HEK293 (cell line): Measurements from ENCODE around the gene WDR35.

Source experiments
- CTCF ChIA-PET: fragments of 350-600 bp; formaldehyde crosslinking; extraction: SDS; loops from one replicate; lab custom pipeline; 2021; ENCODE audit warnings: antibody characterized with exemption; lab: Yijun Ruan, JAX
- POLR2A ChIA-PET: fragments of 300-600 bp; formaldehyde crosslinking; extraction: SDS; loops from one replicate; lab custom pipeline; 2020; ENCODE audit warnings: antibody characterized with exemption, inconsistent platforms; lab: Yijun Ruan, JAX
- H3K27ac ChIP-seq: fragments of 200-500 bp; sonication (Bioruptor generic); 2 replicates; pipeline ENCODE4 v1.5.1; 2014; ENCODE audit warnings: low read depth, low read length, control low read depth, inconsistent platforms; ENCODE audit errors: extremely low read depth
- H3K36me3 ChIP-seq, 2 experiments: fragments of 200-500 bp in 1 of 2; sonication (Bioruptor generic) in 1 of 2; 1 replicate in 1 of 2; 2 replicates in 1 of 2; pipeline ENCODE4 v1.5.1; 2014 to 2017; ENCODE audit warnings: inconsistent platforms in 2 of 2, low read length in 2 of 2; ENCODE audit not compliant: control insufficient read depth in 2 of 2, insufficient read depth in 1 of 2
- H3K4me1 ChIP-seq: fragments of 200-500 bp; sonication (Bioruptor generic); 2 replicates; pipeline ENCODE4 v1.5.1; 2014; ENCODE audit warnings: mild to moderate bottlenecking, low read length, inconsistent platforms; ENCODE audit not compliant: control insufficient read depth, insufficient read depth
- H3K4me3 ChIP-seq: 2 replicates; pipeline ENCODE4 v1.5.1; 2011; ENCODE audit warnings: low read depth, mild to moderate bottlenecking, control low read depth, low read length, moderate library complexity
- H3K9me3 ChIP-seq: fragments of 200-500 bp; sonication (Bioruptor generic); 2 replicates; pipeline ENCODE4 v1.5.1; 2014; ENCODE audit warnings: low read depth, low read length, inconsistent platforms; ENCODE audit not compliant: control insufficient read depth, insufficient read depth
- GLIS1 ChIP-seq: fragments of 450-650 bp; formaldehyde crosslinking; IDR thresholded peaks from 2 replicates; pipeline ENCODE4 v1.5.1; 2016; ENCODE audit warnings: missing biosample characterization, missing genetic modification characterization
- HOXA7 ChIP-seq: sonication (generic); formaldehyde crosslinking; IDR thresholded peaks from 2 replicates; pipeline ENCODE4 v1.8.1; 2022; ENCODE audit warnings: missing genetic modification reagents, borderline replicate concordance
- KLF1 ChIP-seq: fragments of 450-650 bp; formaldehyde crosslinking; IDR thresholded peaks from 2 replicates; pipeline ENCODE4 v1.5.1; 2016; ENCODE audit warnings: missing biosample characterization, missing genetic modification characterization
- KLF16 ChIP-seq: fragments of 450-650 bp; formaldehyde crosslinking; IDR thresholded peaks from 2 replicates; pipeline ENCODE4 v1.5.1; 2017; ENCODE audit warnings: missing biosample characterization, missing genetic modification characterization
- KLF8 ChIP-seq: fragments of 450-650 bp; formaldehyde crosslinking; IDR thresholded peaks from 2 replicates; pipeline ENCODE4 v1.5.1; 2016; ENCODE audit warnings: missing biosample characterization, missing genetic modification characterization
- PRDM6 ChIP-seq: fragments of 450-650 bp; formaldehyde crosslinking; IDR thresholded peaks from 2 replicates; pipeline ENCODE4 v1.5.1; 2017; ENCODE audit warnings: missing biosample characterization, missing genetic modification characterization
- SP7 ChIP-seq: fragments of 450-650 bp; formaldehyde crosslinking; IDR thresholded peaks from 2 replicates; pipeline ENCODE4 v1.5.1; 2016; ENCODE audit warnings: missing biosample characterization, missing genetic modification characterization
- ZBTB17 ChIP-seq: fragments of 450-650 bp; formaldehyde crosslinking; IDR thresholded peaks from 2 replicates; pipeline ENCODE4 v1.5.1; 2016; ENCODE audit warnings: missing biosample characterization, missing genetic modification characterization
- ZBTB20 ChIP-seq: fragments of 450-650 bp; formaldehyde crosslinking; IDR thresholded peaks from 2 replicates; pipeline ENCODE4 v1.5.1; 2016; ENCODE audit warnings: missing biosample characterization, missing genetic modification characterization
- ZEB2 ChIP-seq: fragments of 450-650 bp; formaldehyde crosslinking; IDR thresholded peaks from 2 replicates; pipeline ENCODE4 v1.5.1; 2016; ENCODE audit warnings: missing biosample characterization, missing genetic modification characterization
- ZNF214 ChIP-seq: fragments of 450-650 bp; formaldehyde crosslinking; IDR thresholded peaks from 2 replicates; pipeline ENCODE4 v1.5.1; 2017; ENCODE audit warnings: missing biosample characterization, mild to moderate bottlenecking, missing genetic modification characterization, borderline replicate concordance
- ZNF24 ChIP-seq: fragments of 450-650 bp; formaldehyde crosslinking; IDR thresholded peaks from 2 replicates; pipeline ENCODE4 v1.5.1; 2016; ENCODE audit warnings: missing biosample characterization, missing genetic modification characterization
- ZNF280C ChIP-seq: fragments of 450-650 bp; formaldehyde crosslinking; IDR thresholded peaks from 2 replicates; pipeline ENCODE4 v1.5.1; 2016; ENCODE audit warnings: missing biosample characterization, missing genetic modification characterization
- ZNF292 ChIP-seq: fragments of 450-650 bp; formaldehyde crosslinking; IDR thresholded peaks from 2 replicates; pipeline ENCODE4 v1.5.1; 2016; ENCODE audit warnings: low read depth, missing biosample characterization, missing genetic modification characterization, borderline replicate concordance
- ZNF311 ChIP-seq: fragments of 450-650 bp; formaldehyde crosslinking; IDR thresholded peaks from 2 replicates; pipeline ENCODE4 v1.5.1; 2017; ENCODE audit warnings: missing biosample characterization, missing genetic modification characterization, borderline replicate concordance
- ZNF391 ChIP-seq: fragments of 450-650 bp; formaldehyde crosslinking; IDR thresholded peaks from 2 replicates; pipeline ENCODE4 v1.5.1; 2016; ENCODE audit warnings: low read depth, missing biosample characterization, missing genetic modification characterization, borderline replicate concordance
- ZNF501 ChIP-seq: fragments of 450-650 bp; formaldehyde crosslinking; IDR thresholded peaks from 2 replicates; pipeline ENCODE4 v1.5.1; 2016; ENCODE audit warnings: missing biosample characterization, missing genetic modification characterization
- ZNF624 ChIP-seq: fragments of 450-650 bp; formaldehyde crosslinking; IDR thresholded peaks from 2 replicates; pipeline ENCODE4 v1.5.1; 2017; ENCODE audit warnings: missing biosample characterization, missing genetic modification characterization
- ZNF701 ChIP-seq: fragments of 450-650 bp; formaldehyde crosslinking; IDR thresholded peaks from 2 replicates; pipeline ENCODE4 v1.5.1; 2016; ENCODE audit warnings: missing biosample characterization, missing genetic modification characterization
- ZNF837 ChIP-seq: fragments of 450-650 bp; formaldehyde crosslinking; IDR thresholded peaks from 2 replicates; pipeline ENCODE4 v1.5.1; 2016; ENCODE audit warnings: missing biosample characterization, missing genetic modification characterization
- ZSCAN23 ChIP-seq: fragments of 450-650 bp; formaldehyde crosslinking; IDR thresholded peaks from 2 replicates; pipeline ENCODE4 v1.5.1; 2016; ENCODE audit warnings: missing biosample characterization, missing genetic modification characterization
- ZXDB ChIP-seq: fragments of 450-650 bp; formaldehyde crosslinking; IDR thresholded peaks from 2 replicates; pipeline ENCODE4 v1.5.1; 2016; ENCODE audit warnings: missing biosample characterization, missing genetic modification characterization
- TF ChIP-seq, protein P1 (sequence below): fragments of 450-650 bp; formaldehyde crosslinking; IDR thresholded peaks from 2 replicates; pipeline ENCODE4 v1.5.1; 2016; ENCODE audit warnings: missing biosample characterization, missing genetic modification characterization
- TF ChIP-seq, protein P2 (sequence below): fragments of 450-650 bp; formaldehyde crosslinking; IDR thresholded peaks from 2 replicates; pipeline ENCODE4 v1.5.1; 2016; ENCODE audit warnings: missing biosample characterization, missing genetic modification characterization
- TF ChIP-seq, protein P3 (sequence below): fragments of 450-650 bp; formaldehyde crosslinking; IDR thresholded peaks from 2 replicates; pipeline ENCODE4 v1.5.1; 2016; ENCODE audit warnings: missing biosample characterization, missing genetic modification characterization

Gene WDR35

GRCh38 chr2:20025065-20025786 lies 35.3 kb upstream of the WDR35 start:
- POLR2A ChIA-PET, result no interaction called here
- H3K9me3 ChIP-seq, result no peaks in the 10 kb centered on the region
- H3K36me3 ChIP-seq, result peaks cover 3 to 7% of the 10 kb centered on the region in 2 experiments; a peak in 2 of 3 replicates
- CTCF ChIA-PET, result interaction anchor here (0.5 to 0.6 kb wide), 3 partner anchors 10 to 71 kb away, joined by 4 read pairs; no protein-coding TSS in a partner anchor
- no peak overlapping the region for H3K27ac ChIP-seq
- no peak overlapping the region for H3K4me3 ChIP-seq
- 0 out of 2 replicates have a peak, but pooled peaks cover 2% of the 10 kb centered on the region for H3K4me1 ChIP-seq
- TF ChIP-seq ZBTB17 (tag by site-specific recombination), result 0 out of 2 replicates have a peak, but pooled peaks have one; percentile 18
- TF ChIP-seq ZBTB20 (tag by site-specific recombination), result no peak
- TF ChIP-seq KLF16 (tag by site-specific recombination), result no peak
- TF ChIP-seq ZNF280C, result no peak
- TF ChIP-seq SP7, result peak; percentile 93
- no peak for TF ChIP-seq ZNF311 (tag by site-specific recombination)
- TF ChIP-seq, all 188 proteins: peak for 2

DNA sequence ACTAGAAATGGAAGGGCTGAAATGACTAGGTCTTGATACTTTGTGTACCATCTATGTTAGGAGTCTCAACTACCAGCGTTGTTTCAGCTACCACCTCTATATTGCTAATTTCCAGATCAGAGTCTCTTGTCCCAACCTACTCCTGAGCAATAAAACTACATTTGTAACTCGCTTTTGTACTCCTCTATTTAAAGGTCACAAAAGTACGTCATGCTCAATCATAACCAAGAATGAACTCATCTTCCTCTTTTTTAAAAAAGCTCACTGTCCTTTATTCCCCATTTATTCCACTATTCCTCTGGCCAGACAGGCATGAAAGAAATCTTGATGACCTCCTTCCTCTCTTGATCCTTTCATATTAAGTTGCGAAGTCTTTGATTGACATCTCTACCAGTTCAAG lies 33.8 kb upstream of the WDR35 start:
- CTCF ChIA-PET, result interaction anchor here (0.7 to 1.6 kb wide), 3 partner anchors 8 to 70 kb away, joined by 4 to 10 read pairs (median 6); no protein-coding TSS in a partner anchor

More for the DNA sequence above, 33.8 kb upstream of the WDR35 start:
- Histone ChIP-seq H3K27ac (no peak overlapping the region), H3K36me3 (peaks cover 0 to 1% of the 10 kb centered on the region in 2 experiments; a peak in 1 of 3 replicates), H3K9me3 (no peaks in the 10 kb centered on the region), H3K4me3 (no peak overlapping the region), H3K4me1 (0 out of 2 replicates have a peak, but pooled peaks cover 2% of the 10 kb centered on the region)
- no peak for TF ChIP-seq ZXDB (tag by site-specific recombination)
- no peak for TF ChIP-seq KLF8 (tag by site-specific recombination)
- no peak for TF ChIP-seq ZEB2 (tag by site-specific recombination)
- no peak for TF ChIP-seq GLIS1
- TF ChIP-seq PRDM6 (tag by site-specific recombination), result no peak
- no peak for TF ChIP-seq ZNF701
- TF ChIP-seq HOXA7 (CRISPR knock-in tag), result no peak
- TF ChIP-seq, protein P1, sequence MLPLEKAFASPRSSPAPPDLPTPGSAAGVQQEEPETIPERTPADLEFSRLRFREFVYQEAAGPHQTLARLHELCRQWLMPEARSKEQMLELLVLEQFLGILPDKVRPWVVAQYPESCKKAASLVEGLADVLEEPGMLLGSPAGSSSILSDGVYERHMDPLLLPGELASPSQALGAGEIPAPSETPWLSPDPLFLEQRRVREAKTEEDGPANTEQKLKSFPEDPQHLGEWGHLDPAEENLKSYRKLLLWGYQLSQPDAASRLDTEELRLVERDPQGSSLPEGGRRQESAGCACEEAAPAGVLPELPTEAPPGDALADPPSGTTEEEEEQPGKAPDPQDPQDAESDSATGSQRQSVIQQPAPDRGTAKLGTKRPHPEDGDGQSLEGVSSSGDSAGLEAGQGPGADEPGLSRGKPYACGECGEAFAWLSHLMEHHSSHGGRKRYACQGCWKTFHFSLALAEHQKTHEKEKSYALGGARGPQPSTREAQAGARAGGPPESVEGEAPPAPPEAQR, result no peak
- no peak for TF ChIP-seq ZNF391 (tag by site-specific recombination)
- no peak for TF ChIP-seq ZNF24
- TF ChIP-seq, protein P2, sequence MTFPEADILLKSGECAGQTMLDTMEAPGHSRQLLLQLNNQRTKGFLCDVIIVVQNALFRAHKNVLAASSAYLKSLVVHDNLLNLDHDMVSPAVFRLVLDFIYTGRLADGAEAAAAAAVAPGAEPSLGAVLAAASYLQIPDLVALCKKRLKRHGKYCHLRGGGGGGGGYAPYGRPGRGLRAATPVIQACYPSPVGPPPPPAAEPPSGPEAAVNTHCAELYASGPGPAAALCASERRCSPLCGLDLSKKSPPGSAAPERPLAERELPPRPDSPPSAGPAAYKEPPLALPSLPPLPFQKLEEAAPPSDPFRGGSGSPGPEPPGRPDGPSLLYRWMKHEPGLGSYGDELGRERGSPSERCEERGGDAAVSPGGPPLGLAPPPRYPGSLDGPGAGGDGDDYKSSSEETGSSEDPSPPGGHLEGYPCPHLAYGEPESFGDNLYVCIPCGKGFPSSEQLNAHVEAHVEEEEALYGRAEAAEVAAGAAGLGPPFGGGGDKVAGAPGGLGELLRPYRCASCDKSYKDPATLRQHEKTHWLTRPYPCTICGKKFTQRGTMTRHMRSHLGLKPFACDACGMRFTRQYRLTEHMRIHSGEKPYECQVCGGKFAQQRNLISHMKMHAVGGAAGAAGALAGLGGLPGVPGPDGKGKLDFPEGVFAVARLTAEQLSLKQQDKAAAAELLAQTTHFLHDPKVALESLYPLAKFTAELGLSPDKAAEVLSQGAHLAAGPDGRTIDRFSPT (tag by site-specific recombination), result no peak
- no peak for TF ChIP-seq ZNF214 (tag by site-specific recombination)
- no peak for TF ChIP-seq ZNF624
- TF ChIP-seq, protein P3, sequence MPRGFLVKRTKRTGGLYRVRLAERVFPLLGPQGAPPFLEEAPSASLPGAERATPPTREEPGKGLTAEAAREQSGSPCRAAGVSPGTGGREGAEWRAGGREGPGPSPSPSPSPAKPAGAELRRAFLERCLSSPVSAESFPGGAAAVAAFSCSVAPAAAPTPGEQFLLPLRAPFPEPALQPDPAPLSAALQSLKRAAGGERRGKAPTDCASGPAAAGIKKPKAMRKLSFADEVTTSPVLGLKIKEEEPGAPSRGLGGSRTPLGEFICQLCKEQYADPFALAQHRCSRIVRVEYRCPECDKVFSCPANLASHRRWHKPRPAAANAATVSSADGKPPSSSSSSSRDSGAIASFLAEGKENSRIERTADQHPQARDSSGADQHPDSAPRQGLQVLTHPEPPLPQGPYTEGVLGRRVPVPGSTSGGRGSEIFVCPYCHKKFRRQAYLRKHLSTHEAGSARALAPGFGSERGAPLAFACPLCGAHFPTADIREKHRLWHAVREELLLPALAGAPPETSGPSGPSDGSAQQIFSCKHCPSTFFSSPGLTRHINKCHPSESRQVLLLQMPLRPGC (tag by site-specific recombination), result no peak
- TF ChIP-seq ZBTB17 (tag by site-specific recombination), result no peak
- TF ChIP-seq ZNF837 (tag by site-specific recombination), result no peak
- no peak for TF ChIP-seq ZNF292
- TF ChIP-seq ZNF501 (tag by site-specific recombination), result no peak
- no peak for TF ChIP-seq ZSCAN23 (tag by site-specific recombination)
- no peak for TF ChIP-seq KLF1
- TF ChIP-seq, all 188 proteins: peak for 0
- POLR2A ChIA-PET, result no interaction called here
